H1 (cell line): ENCODE measurements around the gene NAIF1.

Source experiments
- EZH2 ChIP-seq: fragments of 200-600 bp; sonication (generic); IDR thresholded peaks from 2 replicates; pipeline ENCODE4 v1.7.1; 2012; ENCODE audit warnings: low read depth, mild to moderate bottlenecking, moderate library complexity, low read length, inconsistent platforms; ENCODE audit not compliant: severe bottlenecking
- GABPA ChIP-seq: IDR thresholded peaks from 2 replicates; pipeline ENCODE4 v1.6.1; 2011; ENCODE audit warnings: mild to moderate bottlenecking, low read length, moderate library complexity, borderline replicate concordance; ENCODE audit not compliant: insufficient read depth
- POLR2A ChIP-seq, 2 experiments: IDR thresholded peaks; 1 replicate in 1 of 2; 2 replicates in 1 of 2; pipeline ENCODE4 v1.6.1; 2011; ENCODE audit warnings: low read depth in 2 of 2, low read length in 2 of 2, mild to moderate bottlenecking in 2 of 2; ENCODE audit errors: control extremely low read depth in 1 of 2
- POLR2AphosphoS5 ChIP-seq: IDR thresholded peaks from 2 replicates; pipeline ENCODE4 v1.6.1; 2011; ENCODE audit warnings: low read depth, low read length
- SUZ12 ChIP-seq: fragments of 200-600 bp; sonication (generic); IDR thresholded peaks from 2 replicates; pipeline ENCODE4 v1.6.1; 2012; ENCODE audit warnings: mild to moderate bottlenecking, inconsistent platforms, low read length, moderate library complexity, mixed read lengths
- TAF7 ChIP-seq: optimal IDR thresholded peaks from 2 replicates; pipeline ENCODE3; 2011; ENCODE audit warnings: low read depth, mild to moderate bottlenecking, inconsistent platforms, low read length, moderate library complexity, borderline replicate concordance
- TBP ChIP-seq: IDR thresholded peaks from 2 replicates; pipeline ENCODE4 v1.6.1; 2011; ENCODE audit warnings: low read depth, low read length, improper control_type of control experiment
- YY1 ChIP-seq: IDR thresholded peaks from 2 replicates; pipeline ENCODE4 v1.6.1; 2011; ENCODE audit warnings: low read depth, mild to moderate bottlenecking, low read length
- ZNF274 ChIP-seq: IDR thresholded peaks from 2 replicates; pipeline ENCODE4 v1.7.0; 2012; ENCODE audit warnings: low read length, borderline replicate concordance; ENCODE audit errors: extremely low read depth
- TF ChIP-seq, protein P1 (sequence below), 3 experiments: IDR thresholded peaks; 1 replicate in 2 of 3; 2 replicates in 1 of 3; pipeline versions ENCODE4 v1.5.1 to v1.6.1; 2011; ENCODE audit warnings: low read length in 3 of 3, mild to moderate bottlenecking in 3 of 3, inconsistent platforms in 2 of 3, low read depth in 1 of 3, moderate library complexity in 1 of 3; ENCODE audit not compliant: insufficient read depth in 1 of 3; ENCODE audit errors: control extremely low read depth in 1 of 3
- TF ChIP-seq, protein P2 (sequence below): IDR thresholded peaks from 2 replicates; pipeline ENCODE4 v1.6.1; 2011; ENCODE audit warnings: low read depth, mild to moderate bottlenecking, low read length; ENCODE audit not compliant: insufficient read depth

DNA sequence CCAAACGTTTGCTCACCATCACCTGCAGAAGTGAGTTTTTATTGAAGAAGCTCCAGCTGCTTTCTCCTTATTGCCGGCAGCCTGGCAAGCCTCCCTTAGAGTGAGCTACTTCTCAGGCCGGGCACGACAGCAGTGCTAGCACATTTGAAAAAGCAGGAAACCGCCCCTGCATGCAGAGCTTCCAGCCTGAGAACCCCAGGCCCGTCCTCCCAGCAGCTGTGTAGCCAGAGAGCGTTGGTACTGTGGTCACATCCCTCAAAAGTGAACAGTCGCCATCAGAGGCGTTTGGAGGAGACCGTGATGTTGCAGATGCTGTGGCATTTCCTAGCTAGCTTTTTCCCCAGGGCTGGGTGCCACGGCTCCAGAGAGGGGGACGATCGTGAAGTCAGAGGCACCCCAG, 24.5 kb upstream of the NAIF1 start:
- TF ChIP-seq TAF7, result no peak
- TF ChIP-seq, protein P1, sequence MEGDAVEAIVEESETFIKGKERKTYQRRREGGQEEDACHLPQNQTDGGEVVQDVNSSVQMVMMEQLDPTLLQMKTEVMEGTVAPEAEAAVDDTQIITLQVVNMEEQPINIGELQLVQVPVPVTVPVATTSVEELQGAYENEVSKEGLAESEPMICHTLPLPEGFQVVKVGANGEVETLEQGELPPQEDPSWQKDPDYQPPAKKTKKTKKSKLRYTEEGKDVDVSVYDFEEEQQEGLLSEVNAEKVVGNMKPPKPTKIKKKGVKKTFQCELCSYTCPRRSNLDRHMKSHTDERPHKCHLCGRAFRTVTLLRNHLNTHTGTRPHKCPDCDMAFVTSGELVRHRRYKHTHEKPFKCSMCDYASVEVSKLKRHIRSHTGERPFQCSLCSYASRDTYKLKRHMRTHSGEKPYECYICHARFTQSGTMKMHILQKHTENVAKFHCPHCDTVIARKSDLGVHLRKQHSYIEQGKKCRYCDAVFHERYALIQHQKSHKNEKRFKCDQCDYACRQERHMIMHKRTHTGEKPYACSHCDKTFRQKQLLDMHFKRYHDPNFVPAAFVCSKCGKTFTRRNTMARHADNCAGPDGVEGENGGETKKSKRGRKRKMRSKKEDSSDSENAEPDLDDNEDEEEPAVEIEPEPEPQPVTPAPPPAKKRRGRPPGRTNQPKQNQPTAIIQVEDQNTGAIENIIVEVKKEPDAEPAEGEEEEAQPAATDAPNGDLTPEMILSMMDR (IDR thresholded peaks at IDR 0.05; ENCODE audit: control extremely low read depth in 1 of 3, insufficient read depth in 1 of 3, low read depth in 1 of 3, low read length in 3 of 3), result no peak
- TF ChIP-seq EZH2, result no peak
- TF ChIP-seq POLR2A (IDR thresholded peaks at IDR 0.05; ENCODE audit: control extremely low read depth in 1 of 2, low read depth in 2 of 2, low read length in 2 of 2), result no peak
- no peak for TF ChIP-seq YY1
- TF ChIP-seq GABPA, result no peak
- TF ChIP-seq POLR2AphosphoS5, result no peak
- no peak for TF ChIP-seq TBP
- no peak for TF ChIP-seq ZNF274
- TF ChIP-seq, protein P2, sequence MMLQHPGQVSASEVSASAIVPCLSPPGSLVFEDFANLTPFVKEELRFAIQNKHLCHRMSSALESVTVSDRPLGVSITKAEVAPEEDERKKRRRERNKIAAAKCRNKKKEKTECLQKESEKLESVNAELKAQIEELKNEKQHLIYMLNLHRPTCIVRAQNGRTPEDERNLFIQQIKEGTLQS, result no peak
- no peak for TF ChIP-seq SUZ12
